SU-DHL-6 (cell line): Measurements from ENCODE around the gene TMEM108.

Experiments
- CTCF ChIP-seq: fragments of 200-600 bp; sonication (generic); IDR thresholded peaks from one replicate; pipeline ENCODE4 v1.5.1; 2017; ENCODE audit warnings: antibody characterized with exemption, mild to moderate bottlenecking, low read length, moderate library complexity; ENCODE audit not compliant: insufficient read depth, poor library complexity, severe bottlenecking
- EZH2phosphoT487 ChIP-seq: fragments of 200-600 bp; sonication (generic), shearing (Covaris generic); conservative IDR thresholded peaks from 2 replicates; pipeline ENCODE4 v1.6.1; 2018; ENCODE audit warnings: mild to moderate bottlenecking, antibody characterized with exemption, low read length, moderate library complexity, mixed read lengths

GRCh38 chr3:133211449-133211848 lies 173.3 kb downstream of the TMEM108 start:
- no peak for TF ChIP-seq EZH2phosphoT487
- TF ChIP-seq CTCF = no peak
